Activated naive CD4-positive, alpha-beta T cell treated with Interleukin-2 at 50 U/mL for 16 hours (primary cell): Measurements from ENCODE around the gene PEX14.

Source experiments
- DNase-seq: peaks from one replicate; pipeline ENCODE4 v3.0.0-alpha.2; 2020

The PEX14 gene

GRCh38 chr1:10671622-10672342, 197.0 kb downstream of the PEX14 start:
- no peak for DNase-seq

DNA sequence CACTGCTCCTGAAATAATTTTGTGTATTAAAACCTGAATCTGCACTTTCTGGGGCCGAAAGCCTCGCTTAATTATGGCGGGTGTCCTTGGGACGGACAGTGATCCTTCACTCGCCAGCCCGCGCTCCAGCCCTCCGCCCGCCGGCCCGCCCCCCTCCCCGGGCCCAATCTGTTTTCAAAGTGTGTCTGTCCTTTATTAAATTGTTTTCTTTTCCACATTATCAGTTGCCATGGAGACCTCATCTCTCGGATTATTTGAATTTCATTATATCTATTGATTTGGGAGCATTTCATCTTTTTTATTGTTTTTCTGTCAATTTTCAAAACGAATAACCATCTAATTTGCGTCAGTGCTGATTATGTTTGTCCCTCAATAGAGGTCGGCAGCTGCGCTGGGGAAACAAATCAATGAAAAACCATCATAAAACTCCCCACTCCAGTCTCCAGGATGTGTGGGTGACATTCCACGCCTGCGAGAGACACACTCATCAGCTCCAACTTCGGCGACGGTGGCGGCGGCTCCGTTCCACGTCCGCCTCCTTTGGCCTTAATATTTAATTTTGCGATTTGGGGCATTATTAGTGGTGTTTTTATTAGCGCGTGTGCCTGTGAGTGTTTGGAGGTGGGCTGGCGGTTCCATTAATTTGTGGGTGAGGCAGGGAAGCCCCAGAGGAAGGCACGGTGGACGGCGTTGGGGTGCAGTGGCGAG, 197.7 kb downstream of the PEX14 start:
- no peak for DNase-seq

DNA sequence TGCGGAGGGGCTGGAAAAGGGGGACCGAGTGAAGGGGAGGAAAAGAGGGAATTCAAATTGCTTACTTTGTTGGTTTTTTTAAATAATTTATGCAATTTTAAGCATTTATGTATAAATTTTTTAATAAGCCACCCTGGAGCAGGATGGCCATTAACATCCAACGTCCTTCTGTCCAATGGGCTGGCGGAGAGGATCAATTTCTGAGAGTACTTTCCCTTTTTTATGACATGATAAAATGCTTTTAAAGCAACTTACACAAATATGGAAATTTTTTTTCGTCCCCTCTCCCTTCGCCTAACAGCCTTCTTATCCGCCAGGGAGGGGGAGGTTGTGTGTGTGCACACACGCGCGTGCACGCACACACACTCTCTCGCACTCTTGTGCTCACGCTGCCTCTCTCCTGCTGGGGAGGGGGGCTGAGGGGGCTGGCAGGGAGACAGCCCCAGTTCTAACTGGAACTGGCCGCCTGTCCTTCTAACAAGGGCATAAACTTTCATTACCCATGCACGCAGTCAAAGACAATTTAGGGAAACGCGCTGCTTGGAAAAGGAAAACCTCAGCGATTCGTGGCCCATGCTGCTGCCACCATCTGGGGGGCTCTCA, 198.5 kb downstream of the PEX14 start:
- no peak for DNase-seq

DNA sequence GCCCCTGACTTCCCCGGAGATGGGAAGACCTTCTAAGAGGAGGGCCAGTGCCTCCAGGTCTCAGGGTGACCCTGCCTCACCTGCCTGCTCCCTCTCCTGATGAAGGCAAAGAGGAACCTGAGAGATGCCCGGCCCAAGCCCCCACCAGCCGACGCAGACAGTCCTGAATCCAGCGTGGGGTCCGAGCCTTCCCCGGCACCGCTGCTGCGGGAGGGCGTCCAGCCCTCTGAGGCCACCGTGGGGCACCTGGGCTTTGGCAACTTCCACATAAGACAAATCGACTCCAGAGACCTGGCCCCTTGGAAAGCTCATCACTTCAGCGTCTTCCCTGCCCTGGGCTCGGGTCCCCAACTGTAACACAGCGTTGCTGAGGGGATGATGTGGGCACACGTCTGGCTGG, 199.5 kb downstream of the PEX14 start:
- no peak for DNase-seq

GRCh38 chr1:10674700-10675609, 200.2 kb downstream of the PEX14 start:
- DNase-seq: no peak

DNA sequence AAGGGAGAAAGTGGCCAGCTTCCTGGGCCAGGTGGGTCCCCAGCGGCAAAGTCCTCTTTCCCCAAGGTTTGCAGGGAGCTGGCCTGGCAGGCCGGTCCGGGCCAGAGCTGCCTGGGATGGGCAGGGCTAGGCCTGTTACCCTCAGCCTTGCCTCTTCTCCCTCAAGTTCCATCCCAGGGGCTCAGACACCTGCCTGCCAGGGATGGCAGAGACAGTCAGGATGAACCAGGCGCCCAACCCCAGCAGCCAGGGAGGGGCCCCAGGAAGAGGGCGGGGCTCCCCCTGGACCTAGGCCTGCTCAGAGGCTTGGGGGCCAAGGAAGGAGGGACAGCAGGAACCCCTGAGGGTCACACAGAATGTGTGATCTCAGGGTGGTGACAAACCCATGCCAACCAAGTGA, 201.1 kb downstream of the PEX14 start:
- no peak for DNase-seq

- no peak for DNase-seq
Observed at GRCh38 chr1:10676963-10677362, 202.2 kb downstream of the PEX14 start.

- DNase-seq: no peak
Observed at GRCh38 chr1:10677491-10678391, 203.0 kb downstream of the PEX14 start.

GRCh38 chr1:10678402-10678801, 203.7 kb downstream of the PEX14 start:
- DNase-seq: no peak

DNA sequence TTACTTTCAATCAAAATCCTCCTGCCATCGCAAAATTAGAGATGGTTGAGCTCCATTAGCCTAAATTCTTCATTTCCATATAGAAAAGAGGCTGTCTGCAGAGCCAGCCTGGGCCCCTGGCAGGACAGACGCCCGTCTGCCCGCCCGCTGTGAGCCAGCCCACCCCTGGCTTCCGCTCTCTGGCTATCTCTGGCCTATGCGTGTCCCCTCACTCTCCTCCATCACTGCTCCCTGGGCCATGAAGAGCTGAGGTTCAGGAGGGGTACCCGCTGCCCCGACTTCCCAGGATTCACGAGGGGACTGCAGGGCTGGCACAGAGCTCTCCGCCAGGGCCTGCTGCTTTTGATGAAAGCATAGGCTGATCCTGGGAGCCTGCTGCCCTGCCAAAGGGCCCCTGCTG, 204.1 kb downstream of the PEX14 start:
- DNase-seq: no peak

GRCh38 chr1:10679496-10680220, 204.9 kb downstream of the PEX14 start:
- no peak for DNase-seq
